HG02763 (cell line): Measurements from ENCODE around the gene ALX3.

Source experiments
- ATAC-seq: cut with Tn5 transposase; IDR thresholded peaks from one replicate; pipeline ENCODE4 v1.9.1; 2021; ENCODE audit warnings: mild to moderate bottlenecking, moderate library complexity; ENCODE audit not compliant: unreplicated experiment

Gene ALX3

DNA sequence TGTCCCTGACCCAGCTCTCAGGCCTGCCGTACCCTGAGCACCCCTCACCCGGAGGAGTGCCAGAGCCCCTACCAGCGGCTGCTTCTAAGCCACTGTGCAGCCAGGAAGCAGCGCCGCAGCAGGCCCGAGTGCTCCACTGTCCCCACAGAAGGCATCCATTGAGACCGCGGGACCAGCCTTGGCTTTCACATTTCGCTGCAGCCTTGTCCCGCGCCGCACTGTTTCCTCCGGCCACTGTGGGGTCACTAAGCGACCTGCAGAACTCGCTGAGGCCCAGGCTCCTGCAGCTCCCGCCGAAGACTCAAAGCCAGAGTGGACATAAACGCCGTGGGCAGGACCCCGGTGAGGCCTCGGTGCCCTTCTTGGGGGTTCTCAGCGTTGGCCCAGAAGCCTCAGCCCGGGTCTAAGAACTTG is 3.0 kb downstream of the ALX3 start:
- no peak for ATAC-seq

DNA sequence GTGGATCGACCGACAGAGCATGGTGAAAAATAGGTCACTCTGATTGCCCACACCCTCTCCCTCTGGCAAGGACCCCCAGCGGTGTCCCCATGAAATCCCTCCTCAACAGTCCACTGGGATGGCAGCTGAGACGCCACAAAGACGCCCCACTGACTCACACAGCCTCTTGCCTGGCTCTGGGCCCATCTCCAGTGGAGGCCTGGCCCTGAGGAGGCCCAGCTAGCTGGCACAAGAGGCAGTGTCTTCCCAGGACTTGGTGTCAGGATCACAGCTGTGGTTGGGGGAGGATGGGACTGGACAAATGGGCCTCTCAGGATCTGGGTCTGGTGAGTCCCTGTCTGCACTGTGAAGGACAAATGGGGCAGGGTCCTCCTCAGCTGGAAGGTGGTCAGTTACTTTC is 4.6 kb downstream of the ALX3 start:
- ATAC-seq = no peak

DNA sequence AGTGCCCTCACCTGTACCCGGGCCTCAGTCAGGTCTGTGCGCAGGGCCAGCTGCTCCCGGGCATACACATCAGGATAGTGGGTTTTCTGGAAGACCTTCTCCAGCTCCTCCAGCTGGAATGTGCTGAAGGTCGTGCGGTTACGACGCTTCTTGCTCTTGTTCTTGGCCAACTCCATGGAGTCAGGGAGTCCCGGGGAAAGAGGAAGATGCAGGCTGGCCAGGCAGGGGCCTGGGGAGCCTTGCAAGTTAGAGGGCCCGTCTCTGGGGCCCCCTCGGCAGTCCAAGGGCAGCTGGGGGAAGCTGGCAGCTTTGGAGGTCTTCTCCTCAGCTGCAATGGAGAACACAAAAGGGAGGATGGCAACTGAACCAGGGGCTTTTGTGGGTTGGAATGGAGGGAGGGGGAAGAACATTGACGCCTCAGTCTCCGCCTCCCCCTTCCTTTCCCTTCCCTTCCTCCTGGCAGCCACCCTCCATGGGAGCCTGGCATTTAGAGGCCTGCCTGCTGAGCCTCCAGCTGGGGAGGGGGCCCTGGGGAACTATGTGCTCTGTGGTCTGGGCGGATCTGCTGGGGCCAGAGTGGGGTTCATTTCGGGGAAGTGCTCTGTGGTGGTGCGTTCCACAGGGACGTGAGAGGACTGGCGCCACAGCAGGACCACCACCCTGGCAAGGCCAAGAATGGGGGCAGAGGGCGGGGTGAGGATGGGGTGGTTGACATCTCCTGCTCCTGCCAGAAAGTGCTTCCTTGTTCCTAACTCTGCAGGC is 5.7 kb downstream of the ALX3 start:
- no peak for ATAC-seq

DNA sequence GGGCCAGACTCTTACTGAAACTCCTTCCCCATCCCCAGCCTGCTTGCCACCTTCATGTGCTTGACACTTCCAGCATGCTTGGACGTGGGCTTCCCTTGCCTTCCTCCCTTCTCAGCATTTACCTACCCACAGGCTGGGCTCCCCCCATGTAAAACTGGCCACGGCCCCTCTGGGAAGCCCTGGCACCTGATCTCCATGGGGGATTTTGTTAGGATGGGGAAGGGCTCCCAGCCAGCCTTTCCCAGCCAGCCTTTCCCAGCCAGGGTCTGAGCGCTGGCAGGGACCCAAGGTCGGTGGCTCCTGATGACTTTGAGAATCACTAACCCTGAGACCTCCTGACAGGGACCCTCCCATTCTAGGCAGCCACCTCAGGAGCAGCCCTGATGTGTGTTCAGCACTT is 6.7 kb downstream of the ALX3 start:
- ATAC-seq = no peak

DNA sequence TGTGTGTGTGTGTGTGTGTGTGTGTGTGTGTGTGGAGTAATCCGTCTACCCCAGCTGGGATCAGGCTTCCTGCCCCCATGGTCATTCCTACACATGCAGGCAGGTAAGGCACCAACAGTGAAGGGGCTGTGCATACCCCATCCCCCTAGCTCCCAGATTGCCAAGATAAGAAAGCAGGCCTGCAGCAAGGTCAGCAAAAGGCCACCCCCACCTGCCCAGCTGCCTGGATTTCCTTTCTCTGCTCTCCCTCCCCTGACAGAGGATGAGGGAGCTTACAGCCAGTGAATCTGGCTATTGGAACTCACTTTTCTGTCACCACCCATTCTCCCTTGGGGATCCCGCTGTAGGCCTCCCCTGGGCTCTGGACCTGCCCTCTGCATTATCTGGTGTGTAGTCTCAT is 7.9 kb downstream of the ALX3 start:
- no peak for ATAC-seq

DNA sequence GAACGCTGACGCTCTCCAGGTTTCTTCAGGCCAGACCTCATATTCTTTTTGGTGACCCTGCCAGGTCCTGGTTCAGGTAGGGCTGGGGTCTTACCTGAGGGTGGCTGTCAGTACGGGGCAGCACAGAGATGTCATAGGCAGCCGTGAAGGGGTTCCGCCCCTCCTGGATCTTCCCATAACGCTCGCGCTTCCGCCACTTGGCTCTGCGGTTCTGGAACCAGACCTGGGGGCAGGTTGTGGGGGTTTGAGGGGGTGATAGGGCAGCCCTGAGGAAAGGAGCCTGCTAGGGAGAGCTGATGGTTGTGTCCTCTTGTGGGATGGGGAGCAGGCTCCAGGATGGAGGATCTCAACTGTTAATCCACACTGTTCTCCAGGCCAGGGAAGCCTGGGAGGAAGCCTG is 9.1 kb downstream of the ALX3 start:
- no peak for ATAC-seq

DNA sequence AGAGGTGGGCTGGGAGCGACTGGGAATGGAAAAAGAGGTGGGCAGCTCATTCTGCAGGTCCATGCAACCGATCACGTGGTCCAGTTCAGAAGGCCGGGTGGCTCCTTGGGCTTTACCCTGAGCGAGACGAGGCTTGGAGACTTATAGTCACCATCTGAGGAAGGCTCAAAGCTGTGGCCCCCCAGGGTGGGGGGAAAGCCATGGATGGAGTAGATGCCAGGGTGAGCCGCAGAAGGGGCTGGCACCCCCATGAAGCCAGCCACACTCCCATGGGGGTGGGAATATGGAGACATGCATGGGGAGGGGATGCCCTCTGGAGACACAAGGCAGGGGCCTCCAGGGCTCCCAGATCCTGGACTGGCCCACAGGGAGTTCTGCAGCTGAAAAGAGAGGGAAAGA is 9.8 kb downstream of the ALX3 start:
- no peak for ATAC-seq

DNA sequence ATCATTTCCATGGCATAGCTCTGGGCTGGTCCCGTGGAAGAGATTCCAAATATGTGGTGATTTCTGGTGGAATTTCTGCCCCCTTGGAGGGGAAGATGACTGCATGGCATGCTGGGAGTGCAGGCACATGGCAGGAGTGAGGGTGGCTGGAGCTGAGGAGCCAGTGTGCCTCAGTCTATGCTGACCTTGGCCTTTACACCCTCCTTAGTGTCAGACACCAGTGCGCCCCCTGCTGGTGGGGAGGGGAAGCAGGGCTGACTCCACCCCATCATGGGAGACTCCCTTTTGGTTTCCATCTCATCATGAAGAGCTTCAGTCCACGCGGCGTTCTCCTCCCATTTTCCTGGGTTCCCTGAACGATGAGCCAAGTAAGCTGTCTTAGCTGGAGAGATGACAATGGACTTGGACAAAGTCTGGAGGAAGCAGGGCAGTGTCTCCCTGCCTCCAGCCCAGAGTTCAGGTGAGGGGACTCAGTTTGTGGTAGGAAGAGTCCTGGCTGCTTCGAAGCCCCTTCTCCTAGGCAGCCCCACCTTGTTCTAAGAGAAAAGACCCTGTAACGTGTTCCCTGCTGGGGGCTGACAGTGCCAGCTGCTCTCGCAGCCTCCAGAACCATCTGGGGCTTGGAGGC is 10.3 kb downstream of the ALX3 start:
- no peak for ATAC-seq

DNA sequence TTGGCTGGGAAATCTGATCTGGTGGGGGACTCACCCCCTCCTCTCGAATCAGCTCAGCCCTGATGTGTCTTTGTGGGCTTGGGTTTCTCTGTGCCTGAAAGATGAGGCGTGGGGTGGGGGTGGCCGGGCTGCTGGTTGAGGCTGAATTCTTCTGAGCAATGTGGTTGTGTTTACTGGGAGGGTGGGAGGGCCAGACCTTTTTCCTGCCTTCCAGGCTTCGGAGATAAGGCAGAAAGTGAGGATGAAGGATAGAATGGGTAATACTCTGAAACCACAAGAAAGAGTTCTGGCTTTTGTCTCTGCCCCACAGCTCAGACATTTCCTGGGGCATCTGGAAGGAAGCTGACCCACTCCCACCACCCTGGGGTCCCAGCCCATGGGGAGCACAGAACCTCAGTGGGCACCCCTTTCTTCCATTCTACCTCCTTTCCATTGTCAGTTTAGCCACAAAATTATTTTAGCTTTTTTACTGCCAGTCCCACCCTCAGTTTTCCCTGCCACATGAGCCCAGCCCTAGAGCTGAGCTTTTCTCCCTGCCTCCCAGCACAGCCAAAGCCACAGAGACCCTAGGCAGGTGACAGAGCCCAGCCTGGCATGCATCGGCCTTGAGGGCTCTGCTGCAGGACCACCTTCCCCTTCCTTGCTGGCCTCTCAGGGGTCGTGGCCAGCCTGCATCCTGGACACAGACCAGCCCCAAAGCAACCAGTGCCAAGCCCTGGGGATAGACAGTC is 11.2 kb downstream of the ALX3 start:
- no peak for ATAC-seq

DNA sequence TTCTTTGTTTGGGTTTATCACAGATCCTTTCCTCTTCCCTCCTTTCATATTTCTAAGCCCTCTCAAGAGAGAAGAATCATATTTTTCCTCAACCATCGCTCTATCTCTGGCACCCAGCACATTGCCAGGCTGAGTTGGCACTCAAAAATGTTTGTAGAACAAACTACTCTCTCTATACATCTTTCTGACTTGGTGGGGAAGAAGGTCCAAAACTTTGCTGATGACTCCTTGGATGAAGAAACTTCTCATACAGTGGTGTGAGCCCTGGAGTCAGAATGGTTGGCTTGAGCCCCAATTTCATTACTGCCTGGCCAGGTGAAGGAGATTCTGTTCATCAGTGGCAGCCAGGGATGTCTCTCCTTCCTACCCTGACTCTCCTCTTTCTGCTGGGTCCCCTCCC is 11.9 kb downstream of the ALX3 start:
- no peak for ATAC-seq

DNA sequence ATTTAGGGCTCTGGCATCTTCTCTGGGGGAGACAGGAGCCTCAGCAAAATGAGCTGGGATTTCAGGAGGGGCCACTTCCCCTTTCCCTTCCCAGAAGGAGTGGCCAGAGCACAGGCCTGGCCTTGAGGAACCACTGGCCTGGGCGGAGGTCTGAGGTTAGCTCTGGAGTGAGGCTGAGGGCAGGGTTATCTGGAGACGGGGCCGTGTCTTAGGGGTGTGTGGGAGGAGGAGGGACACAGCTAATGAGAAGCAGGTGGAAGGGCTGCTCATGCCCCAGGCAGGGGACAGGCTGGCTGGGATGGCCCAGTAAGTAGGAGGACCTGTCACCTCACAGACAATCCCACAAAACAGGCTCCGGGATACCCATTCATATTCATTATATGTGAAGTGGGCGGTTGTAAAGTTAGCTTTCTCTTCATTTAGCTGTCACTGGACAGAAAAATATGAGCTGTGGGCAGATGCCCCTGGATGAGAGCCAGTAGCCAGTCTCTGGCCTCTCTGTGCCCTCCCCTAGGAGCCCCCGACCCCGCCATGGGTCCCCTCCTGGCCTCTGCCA is 12.4 kb downstream of the ALX3 start:
- ATAC-seq = no peak

DNA sequence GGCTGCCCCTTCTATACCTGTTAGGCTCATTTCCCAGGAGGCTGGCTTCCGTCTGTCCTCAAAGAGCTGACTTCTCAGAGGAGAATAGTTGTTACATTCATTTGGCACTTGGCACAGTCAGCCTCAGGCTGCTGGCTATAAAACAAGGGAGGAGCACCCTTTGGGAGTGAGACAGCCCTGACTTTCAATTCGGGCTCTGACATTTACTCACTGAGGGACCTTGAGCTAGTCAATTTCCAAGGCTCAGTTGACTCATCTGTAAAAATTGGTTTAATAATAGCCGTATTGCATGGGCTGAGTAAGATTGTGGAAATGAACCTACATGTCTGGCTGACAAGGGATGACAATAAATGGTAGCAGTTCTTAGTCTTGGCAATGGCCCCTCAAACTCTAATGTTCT is 13.7 kb downstream of the ALX3 start:
- no peak for ATAC-seq

DNA sequence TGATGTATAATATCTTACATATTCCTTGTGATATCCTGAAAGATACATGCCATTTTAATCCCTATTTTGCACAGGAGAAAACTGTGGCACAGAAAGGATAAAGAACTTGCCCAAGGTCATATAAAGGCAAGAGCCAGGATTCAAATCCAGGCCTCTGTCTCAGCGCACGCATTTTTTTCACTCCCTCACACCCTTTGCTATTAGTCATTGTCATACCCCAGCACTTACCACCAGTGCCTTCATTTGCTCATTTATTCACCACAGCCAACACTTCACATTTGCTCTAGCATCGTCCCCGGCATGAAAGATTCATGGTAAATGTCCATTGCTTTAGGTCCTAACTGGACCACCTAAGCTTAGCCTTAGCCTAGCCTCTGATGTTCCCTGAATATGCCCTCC is 14.2 kb downstream of the ALX3 start:
- ATAC-seq = no peak

DNA sequence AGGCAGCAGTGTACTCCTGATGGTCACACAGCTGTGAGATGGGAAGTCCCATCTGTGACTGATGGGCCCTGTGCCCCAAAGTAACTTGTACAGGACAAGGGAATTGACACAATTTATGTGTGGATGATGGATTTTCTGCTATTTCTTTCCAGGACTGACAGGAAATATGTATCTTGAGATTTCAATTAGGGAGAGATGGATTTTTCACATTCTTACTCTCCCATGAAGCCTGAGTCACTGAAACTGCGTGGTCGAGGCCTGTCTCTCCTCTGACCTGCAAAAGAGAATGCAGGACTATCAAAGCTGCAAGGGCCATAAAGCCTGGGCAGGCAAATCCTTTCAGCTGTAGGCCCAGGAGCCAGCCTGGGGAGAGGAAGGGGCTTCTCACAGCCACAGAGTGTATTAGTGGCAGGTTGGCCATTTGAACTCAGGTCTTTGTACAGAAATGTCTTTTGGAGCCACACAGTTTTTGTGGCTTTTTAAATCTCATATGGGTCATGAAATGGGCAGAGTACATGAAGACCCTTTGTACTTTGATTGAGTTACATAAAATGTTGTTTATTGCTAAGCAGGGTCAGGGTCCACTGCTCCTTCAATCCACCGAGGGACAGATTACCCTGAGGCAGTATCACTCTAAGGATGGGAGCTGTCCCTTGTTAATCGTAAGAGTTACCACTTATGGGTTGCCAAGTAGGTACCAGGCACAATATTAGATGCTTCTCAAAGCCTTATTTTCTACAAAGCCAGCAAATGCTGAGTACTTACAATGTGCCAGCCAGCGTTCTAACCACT is 14.8 kb downstream of the ALX3 start:
- ATAC-seq = no peak

DNA sequence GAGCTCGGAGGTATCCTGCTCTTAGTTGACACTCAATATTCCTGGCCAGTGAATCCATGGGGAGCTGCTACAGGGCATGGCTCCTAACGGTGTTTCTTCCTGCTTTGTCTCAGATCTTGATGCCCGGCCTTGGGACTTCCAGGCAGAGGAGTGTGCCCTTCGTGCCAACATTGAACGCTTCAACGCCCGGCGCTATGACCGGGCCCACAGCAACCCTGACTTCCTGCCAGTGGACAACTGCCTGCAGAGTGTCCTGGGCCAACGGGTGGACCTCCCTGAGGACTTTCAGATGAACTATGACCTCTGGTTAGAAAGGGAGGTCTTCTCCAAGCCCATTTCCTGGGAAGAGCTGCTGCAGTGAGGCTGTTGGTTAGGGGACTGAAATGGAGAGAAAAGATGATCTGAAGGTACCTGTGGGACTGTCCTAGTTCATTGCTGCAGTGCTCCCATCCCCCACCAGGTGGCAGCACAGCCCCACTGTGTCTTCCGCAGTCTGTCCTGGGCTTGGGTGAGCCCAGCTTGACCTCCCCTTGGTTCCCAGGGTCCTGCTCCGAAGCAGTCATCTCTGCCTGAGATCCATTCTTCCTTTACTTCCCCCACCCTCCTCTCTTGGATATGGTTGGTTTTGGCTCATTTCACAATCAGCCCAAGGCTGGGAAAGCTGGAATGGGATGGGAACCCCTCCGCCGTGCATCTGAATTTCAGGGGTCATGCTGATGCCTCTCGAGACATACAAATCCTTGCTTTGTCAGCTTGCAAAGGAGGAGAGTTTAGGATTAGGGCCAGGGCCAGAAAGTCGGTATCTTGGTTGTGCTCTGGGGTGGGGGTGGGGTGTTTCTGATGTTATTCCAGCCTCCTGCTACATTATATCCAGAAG is 16.7 kb downstream of the ALX3 start:
- peak; percentile 56 for ATAC-seq

DNA sequence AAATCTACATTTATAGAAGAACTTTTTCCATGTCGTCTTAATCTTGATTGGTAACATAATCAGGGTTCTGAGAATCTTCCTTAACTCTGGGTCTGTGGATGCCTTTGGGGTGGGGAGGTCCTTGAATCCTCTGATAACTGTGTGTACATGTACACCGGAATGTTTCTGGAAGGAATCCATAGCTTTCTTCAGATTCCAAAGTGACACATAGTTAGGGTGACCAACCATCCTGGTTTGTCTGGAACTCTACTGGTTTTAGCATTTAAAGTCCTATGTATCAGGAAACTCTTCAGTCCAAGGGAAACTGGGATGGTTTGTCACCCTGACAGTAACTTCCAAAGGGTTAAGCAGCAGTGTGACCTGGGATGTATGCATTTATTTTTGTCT is 19.2 kb downstream of the ALX3 start:
- no peak for ATAC-seq

DNA sequence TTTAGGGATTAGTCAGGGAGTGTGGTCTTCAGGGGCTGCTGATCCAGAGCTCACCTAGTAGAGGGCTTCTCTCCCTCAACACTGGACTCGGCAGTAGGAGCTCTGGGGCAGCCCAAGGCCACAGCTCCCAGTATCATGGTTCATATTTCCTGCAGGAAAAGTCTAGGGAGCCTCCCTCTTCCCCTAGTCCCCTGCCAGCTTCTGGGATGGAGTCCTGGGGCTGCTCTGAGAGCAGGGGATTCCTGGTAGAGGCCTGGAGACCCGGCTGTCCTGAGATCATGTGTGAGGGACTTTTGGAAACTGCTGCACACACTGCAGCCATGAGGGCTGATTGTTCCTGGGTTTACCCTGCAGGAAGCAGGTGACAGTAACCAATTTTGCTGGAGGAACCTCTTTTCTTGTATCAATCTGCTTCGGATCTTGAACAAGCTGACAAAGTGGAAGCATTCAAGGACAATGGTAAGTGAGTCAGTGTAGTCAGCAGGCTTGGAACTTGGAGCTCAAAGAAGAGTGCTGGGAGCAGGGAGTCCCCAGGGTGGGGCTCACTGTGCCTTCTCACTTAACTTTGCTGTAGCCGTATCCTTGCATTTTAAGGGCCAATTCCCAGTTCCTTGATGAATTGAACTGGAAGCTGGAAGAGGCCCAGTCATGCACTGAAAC is 19.7 kb downstream of the ALX3 start:
- ATAC-seq = no peak

DNA sequence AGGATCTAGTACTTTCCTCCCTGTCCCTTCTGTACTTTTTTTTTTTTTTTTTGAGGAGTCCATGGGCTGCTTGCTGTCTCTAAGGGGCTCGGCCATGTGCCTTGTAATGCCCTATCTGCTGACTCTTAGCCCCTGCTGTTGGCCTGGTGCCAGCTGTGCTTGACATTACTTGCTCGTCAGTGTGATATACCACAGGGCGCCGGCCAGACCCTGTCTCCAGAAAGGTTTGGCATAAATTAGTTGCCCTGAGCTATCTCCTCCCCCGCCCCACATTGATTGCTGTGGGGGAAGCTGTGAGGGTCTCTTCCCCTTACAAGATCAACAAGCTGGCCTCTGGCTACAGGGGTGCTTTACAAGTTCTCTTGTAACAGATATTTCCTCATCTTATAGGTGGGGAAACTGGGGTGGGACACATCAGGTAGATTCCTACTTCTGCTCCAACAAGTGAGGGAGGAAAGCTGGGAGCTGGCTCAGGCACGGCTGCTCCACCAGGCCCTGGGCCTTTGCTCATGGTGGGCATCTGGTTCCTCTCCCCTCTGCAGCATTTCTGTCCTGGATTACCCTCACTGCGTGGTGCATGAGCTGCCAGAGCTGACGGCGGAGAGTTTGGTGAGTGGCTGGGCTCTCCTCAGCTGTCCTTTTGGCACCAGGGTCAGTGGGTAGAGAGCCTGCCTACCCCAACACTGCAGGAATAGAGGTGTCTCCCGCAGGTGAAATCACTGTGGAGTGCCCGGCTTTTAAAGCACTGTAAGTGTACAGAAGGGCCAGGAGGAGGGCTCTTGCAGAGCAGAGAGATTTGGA is 20.5 kb downstream of the ALX3 start:
- no peak for ATAC-seq
